Liver (tissue), 9 donors: Measurements from ENCODE around the gene FKBP1A. TPM values are rescaled to one million over a fixed set of nuclear protein-coding genes. Genes with fewer than 3 reads are reported as not detected.

Experiments used
- DNase-seq: peaks from one replicate; pipeline ENCODE4 v3.0.0-alpha.2; 2017; ENCODE audit warnings: low spot score
- H3K27ac ChIP-seq, 2 donors: one replicate each; pipeline ENCODE4 v1.7.0; 2013; ENCODE audit warnings: inconsistent platforms in 2 of 2, low read length in 2 of 2, control low read depth in 1 of 2, low read depth in 1 of 2, mild to moderate bottlenecking in 1 of 2
- H3K27me3 ChIP-seq, 4 donors: one replicate each; pipeline versions ENCODE4 v1.6.1 to v1.7.0; 2013; ENCODE audit warnings: low read length in 3 of 4, inconsistent platforms in 1 of 4, mild to moderate bottlenecking in 1 of 4, moderate library complexity in 1 of 4; ENCODE audit not compliant: control insufficient read depth in 4 of 4, insufficient read depth in 4 of 4
- H3K36me3 ChIP-seq, 4 donors: one replicate each; pipeline versions ENCODE4 v1.6.1 to v1.7.0; 2013; ENCODE audit warnings: low read length in 3 of 4, mild to moderate bottlenecking in 3 of 4, low read depth in 1 of 4, moderate library complexity in 1 of 4; ENCODE audit not compliant: control insufficient read depth in 4 of 4, insufficient read depth in 3 of 4
- H3K4me1 ChIP-seq, 4 donors: one replicate each; pipeline versions ENCODE4 v1.6.1 to v1.7.0; 2013; ENCODE audit warnings: low read length in 3 of 4, mild to moderate bottlenecking in 3 of 4, moderate library complexity in 1 of 4; ENCODE audit not compliant: control insufficient read depth in 4 of 4, insufficient read depth in 4 of 4
- H3K4me3 ChIP-seq, 3 donors: one replicate each; pipeline versions ENCODE4 v1.6.1 to v1.7.0; 2013; ENCODE audit warnings: low read length in 3 of 3, control low read depth in 1 of 3, low read depth in 1 of 3, mild to moderate bottlenecking in 1 of 3
- H3K9ac ChIP-seq, 2 donors: one replicate each; pipeline ENCODE4 v1.7.0; 2013; ENCODE audit warnings: low read length in 2 of 2, mild to moderate bottlenecking in 2 of 2, moderate library complexity in 2 of 2, control low read depth in 1 of 2, low read depth in 1 of 2
- H3K9me3 ChIP-seq, 4 donors: one replicate each; pipeline versions ENCODE4 v1.6.1 to v1.7.0; 2013; ENCODE audit warnings: low read length in 3 of 4; ENCODE audit not compliant: control insufficient read depth in 4 of 4
- EGR1 ChIP-seq, 2 donors: IDR thresholded peaks; 2 replicates each; pipeline ENCODE4 v1.6.1; 2016 to 2018; ENCODE audit warnings: antibody characterized with exemption in 2 of 2, low read depth in 2 of 2
- FOXA1 ChIP-seq: IDR thresholded peaks from 2 replicates; pipeline ENCODE4 v1.6.1; 2016; ENCODE audit warnings: antibody characterized with exemption
- FOXA2 ChIP-seq: IDR thresholded peaks from 2 replicates; pipeline ENCODE4 v1.6.1; 2016; ENCODE audit warnings: antibody characterized with exemption
- HNF4A ChIP-seq, 2 donors: conservative IDR thresholded peaks; 2 replicates each; pipeline ENCODE4 v1.6.1; 2016; ENCODE audit warnings: antibody characterized with exemption in 2 of 2, mild to moderate bottlenecking in 2 of 2
- HNF4G ChIP-seq: IDR thresholded peaks from 2 replicates; pipeline ENCODE4 v1.6.1; 2016; ENCODE audit warnings: antibody characterized with exemption
- JUND ChIP-seq, 2 donors: IDR thresholded peaks; 2 replicates each; pipeline ENCODE4 v1.6.1; 2016; ENCODE audit warnings: antibody characterized with exemption in 2 of 2
- NR2F2 ChIP-seq: IDR thresholded peaks from 2 replicates; pipeline ENCODE4 v1.6.1; 2016; ENCODE audit warnings: antibody characterized with exemption
- RAD21 ChIP-seq, 2 donors: IDR thresholded peaks; 2 replicates each; pipeline ENCODE4 v1.6.1; 2016; ENCODE audit warnings: antibody characterized with exemption in 2 of 2, mild to moderate bottlenecking in 2 of 2
- RXRA ChIP-seq, 2 donors: IDR thresholded peaks; 2 replicates each; pipeline ENCODE4 v1.6.1; 2017 to 2018; ENCODE audit warnings: antibody characterized with exemption in 2 of 2, mild to moderate bottlenecking in 1 of 2
- TAF1 ChIP-seq: conservative IDR thresholded peaks from 2 replicates; pipeline ENCODE4 v1.6.1; 2016; ENCODE audit warnings: antibody characterized with exemption, mild to moderate bottlenecking
- YY1 ChIP-seq: IDR thresholded peaks from 2 replicates; pipeline ENCODE4 v1.6.1; 2016; ENCODE audit warnings: antibody characterized with exemption, mild to moderate bottlenecking
- WGBS: extraction: QIAGEN DNeasy Blood & Tissue Kit; methylation state at CpG from one replicate; pipeline ENCODE4 v1.1.7; 2013; 5-methylcytosine and 5-hydroxymethylcytosine counted together
- polyA plus RNA-seq, 2 donors: library from polyadenylated mRNA; stranded (reverse) in 1 of 2; unstranded in 1 of 2; fragments of 200-250 nt in 1 of 2; fragments of >200 nt in 1 of 2; fragmentation: Nextera tagmentation in 1 of 2; extraction: Ambion mirVana in 1 of 2; gene quantifications; one replicate each; pipeline versions ENCODE4 v1.2.1 to v1.2.3, GENCODE V29; 2013 to 2015
- total RNA-seq, 2 donors: library from RNA; depleted of rRNA; stranded (reverse); fragments of >200 nt; gene quantifications; one replicate each; pipeline ENCODE4 v1.2.3, GENCODE V29; 2014
- TF ChIP-seq, protein P1 (sequence below): fragments of 150-350 bp; IDR thresholded peaks from 2 replicates; pipeline ENCODE4 v1.5.1; 2017; ENCODE audit warnings: improper control_type of control experiment, low read depth, low read length; ENCODE audit not compliant: missing input control
- TF ChIP-seq, protein P2 (sequence below): IDR thresholded peaks from 2 replicates; pipeline ENCODE4 v1.6.1; 2016; ENCODE audit warnings: antibody characterized with exemption, mild to moderate bottlenecking
- donor health status: healthy.
- donor health status: healthy.
- donor health status: healthy.
- donor health status: healthy.
- donor health status: healthy.

Gene FKBP1A
- total and polyA plus RNA-seq, 4 donors = 49.3 to 114 (median 76.9) TPM

DNA sequence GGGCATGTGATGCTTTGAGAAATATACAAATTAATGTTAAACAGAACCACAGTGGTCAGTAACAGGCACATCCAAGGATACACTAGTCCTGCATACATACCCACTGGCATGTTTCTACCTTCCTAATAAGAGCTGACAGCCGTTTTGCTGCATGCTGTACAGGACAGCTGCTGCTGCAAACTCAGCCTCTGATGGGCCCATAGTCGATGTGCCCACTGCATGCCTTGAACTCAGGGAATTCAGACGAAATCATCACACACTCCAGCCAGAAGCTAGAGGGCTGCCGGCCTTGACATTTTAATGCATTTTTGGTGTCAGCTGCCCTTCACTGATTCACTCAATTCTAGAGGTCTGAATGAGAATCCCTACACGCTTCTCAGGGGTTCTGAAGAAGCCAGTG lies 29.3 kb downstream of the FKBP1A start:
- TF ChIP-seq, protein P1, sequence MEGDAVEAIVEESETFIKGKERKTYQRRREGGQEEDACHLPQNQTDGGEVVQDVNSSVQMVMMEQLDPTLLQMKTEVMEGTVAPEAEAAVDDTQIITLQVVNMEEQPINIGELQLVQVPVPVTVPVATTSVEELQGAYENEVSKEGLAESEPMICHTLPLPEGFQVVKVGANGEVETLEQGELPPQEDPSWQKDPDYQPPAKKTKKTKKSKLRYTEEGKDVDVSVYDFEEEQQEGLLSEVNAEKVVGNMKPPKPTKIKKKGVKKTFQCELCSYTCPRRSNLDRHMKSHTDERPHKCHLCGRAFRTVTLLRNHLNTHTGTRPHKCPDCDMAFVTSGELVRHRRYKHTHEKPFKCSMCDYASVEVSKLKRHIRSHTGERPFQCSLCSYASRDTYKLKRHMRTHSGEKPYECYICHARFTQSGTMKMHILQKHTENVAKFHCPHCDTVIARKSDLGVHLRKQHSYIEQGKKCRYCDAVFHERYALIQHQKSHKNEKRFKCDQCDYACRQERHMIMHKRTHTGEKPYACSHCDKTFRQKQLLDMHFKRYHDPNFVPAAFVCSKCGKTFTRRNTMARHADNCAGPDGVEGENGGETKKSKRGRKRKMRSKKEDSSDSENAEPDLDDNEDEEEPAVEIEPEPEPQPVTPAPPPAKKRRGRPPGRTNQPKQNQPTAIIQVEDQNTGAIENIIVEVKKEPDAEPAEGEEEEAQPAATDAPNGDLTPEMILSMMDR = no peak
- TF ChIP-seq EGR1 (IDR thresholded peaks at IDR 0.05; ENCODE audit: low read depth in 2 of 2) (no peak), JUND (IDR thresholded peaks at IDR 0.05) (no peak), NR2F2 (no peak)
- TF ChIP-seq, protein P2, sequence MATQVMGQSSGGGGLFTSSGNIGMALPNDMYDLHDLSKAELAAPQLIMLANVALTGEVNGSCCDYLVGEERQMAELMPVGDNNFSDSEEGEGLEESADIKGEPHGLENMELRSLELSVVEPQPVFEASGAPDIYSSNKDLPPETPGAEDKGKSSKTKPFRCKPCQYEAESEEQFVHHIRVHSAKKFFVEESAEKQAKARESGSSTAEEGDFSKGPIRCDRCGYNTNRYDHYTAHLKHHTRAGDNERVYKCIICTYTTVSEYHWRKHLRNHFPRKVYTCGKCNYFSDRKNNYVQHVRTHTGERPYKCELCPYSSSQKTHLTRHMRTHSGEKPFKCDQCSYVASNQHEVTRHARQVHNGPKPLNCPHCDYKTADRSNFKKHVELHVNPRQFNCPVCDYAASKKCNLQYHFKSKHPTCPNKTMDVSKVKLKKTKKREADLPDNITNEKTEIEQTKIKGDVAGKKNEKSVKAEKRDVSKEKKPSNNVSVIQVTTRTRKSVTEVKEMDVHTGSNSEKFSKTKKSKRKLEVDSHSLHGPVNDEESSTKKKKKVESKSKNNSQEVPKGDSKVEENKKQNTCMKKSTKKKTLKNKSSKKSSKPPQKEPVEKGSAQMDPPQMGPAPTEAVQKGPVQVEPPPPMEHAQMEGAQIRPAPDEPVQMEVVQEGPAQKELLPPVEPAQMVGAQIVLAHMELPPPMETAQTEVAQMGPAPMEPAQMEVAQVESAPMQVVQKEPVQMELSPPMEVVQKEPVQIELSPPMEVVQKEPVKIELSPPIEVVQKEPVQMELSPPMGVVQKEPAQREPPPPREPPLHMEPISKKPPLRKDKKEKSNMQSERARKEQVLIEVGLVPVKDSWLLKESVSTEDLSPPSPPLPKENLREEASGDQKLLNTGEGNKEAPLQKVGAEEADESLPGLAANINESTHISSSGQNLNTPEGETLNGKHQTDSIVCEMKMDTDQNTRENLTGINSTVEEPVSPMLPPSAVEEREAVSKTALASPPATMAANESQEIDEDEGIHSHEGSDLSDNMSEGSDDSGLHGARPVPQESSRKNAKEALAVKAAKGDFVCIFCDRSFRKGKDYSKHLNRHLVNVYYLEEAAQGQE = no peak
- Histone ChIP-seq H3K27ac (no peak overlapping the region), H3K36me3 (peaks cover 0 to 22% (median 10%) of the 10 kb centered on the region in 4 donors), H3K27me3 (no peaks in the 10 kb centered on the region), H3K9ac (no peak overlapping the region), H3K9me3 (no peaks in the 10 kb centered on the region), H3K4me1 (peaks cover 0 to 4% (median 1%) of the 10 kb centered on the region in 4 donors), H3K4me3 (no peak overlapping the region)
- 92% methylated on average over 5 of the region's 5 CpGs for WGBS
- DNase-seq = no peak

DNA sequence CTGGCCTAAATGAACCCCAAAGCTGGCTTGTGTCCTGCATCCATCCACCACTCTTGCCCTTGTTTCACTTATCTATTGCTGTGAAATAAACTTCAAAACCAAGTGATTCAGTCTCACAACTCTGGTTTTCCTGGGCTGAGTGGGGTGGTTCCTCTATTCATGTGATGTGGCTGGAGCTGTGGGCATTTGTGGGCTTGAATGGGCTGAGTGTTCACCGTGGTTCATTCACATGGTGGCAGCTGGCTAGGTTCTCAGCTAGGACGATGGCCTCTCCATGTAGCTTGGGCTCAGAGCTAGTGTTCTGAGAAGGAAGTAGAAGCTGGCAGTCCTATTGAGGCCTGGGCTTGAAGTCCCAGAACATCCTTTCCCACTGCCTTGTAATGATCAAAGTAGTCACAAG lies 30.4 kb downstream of the FKBP1A start:
- WGBS = 80% methylated on average over 2 of the region's 2 CpGs
- Histone ChIP-seq H3K27me3 (no peaks in the 10 kb centered on the region), H3K36me3 (peaks cover 0 to 21% (median 10%) of the 10 kb centered on the region in 4 donors), H3K9me3 (no peaks in the 10 kb centered on the region), H3K27ac (no peak overlapping the region), H3K4me1 (peaks cover 0 to 4% (median 1%) of the 10 kb centered on the region in 4 donors), H3K4me3 (no peak overlapping the region), H3K9ac (no peak overlapping the region)
- no peak for TF ChIP-seq NR2F2
- no peak for TF ChIP-seq TAF1
- no peak for TF ChIP-seq HNF4A (conservative IDR thresholded peaks at IDR 0.05)
- TF ChIP-seq RXRA (IDR thresholded peaks at IDR 0.05) = no peak
- TF ChIP-seq RAD21 (IDR thresholded peaks at IDR 0.05) = no peak
- TF ChIP-seq YY1 = no peak
- no peak for TF ChIP-seq FOXA1
- no peak for DNase-seq

DNA sequence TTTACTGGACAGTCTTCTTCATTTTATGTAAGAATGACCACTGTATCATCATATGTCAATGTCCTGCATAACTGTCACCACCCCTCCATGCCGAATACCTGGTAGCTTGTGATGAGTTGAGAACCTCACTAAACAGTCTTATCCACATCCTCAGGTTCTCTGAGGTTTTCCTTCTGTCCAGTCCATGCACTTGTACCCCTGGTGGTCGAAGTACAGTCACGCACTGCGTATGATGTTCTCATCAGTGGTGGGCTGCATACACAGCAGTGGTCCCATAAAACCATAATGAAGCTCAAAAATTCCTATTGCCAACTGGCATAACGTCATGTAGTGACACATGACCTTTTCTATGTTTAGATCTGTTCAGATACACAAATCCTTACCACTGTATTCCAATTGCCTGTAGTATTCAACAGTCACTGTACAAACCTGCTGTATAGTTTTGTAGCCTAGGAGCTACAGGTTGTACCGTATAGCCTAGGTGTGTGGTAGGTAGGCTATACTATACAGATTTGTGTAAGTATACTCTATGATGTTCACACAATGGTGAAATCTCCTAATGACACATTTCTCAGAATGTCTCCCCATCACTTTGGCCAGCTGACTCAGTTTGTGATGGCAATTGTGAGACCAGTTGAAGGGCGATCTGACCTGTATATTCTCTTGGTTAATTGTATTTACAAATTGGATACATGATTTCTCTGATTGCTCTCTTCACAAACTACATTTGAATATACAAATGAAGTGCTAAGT lies 32.6 kb downstream of the FKBP1A start:
- Histone ChIP-seq H3K9me3 (no peaks in the 10 kb centered on the region), H3K36me3 (peaks cover under 1 to 21% (median 12%) of the 10 kb centered on the region in 4 donors), H3K27me3 (no peaks in the 10 kb centered on the region), H3K9ac (no peak overlapping the region), H3K4me1 (no peaks in the 10 kb centered on the region), H3K4me3 (no peak overlapping the region), H3K27ac (no peak overlapping the region)
- 80% methylated on average over 7 of the region's 7 CpGs for whole genome bisulfite sequencing
- TF ChIP-seq NR2F2 = no peak
- TF ChIP-seq FOXA1 = no peak
- TF ChIP-seq FOXA2 = no peak
- TF ChIP-seq HNF4G = no peak
- TF ChIP-seq HNF4A (conservative IDR thresholded peaks at IDR 0.05) = no peak
- no peak for TF ChIP-seq JUND (IDR thresholded peaks at IDR 0.05)
- DNase-seq = no peak
